Activated CD4-positive, alpha-beta T cell treated with anti-CD3 and anti-CD28 coated beads, Interleukin-2, amount 50 U/mL, for 16 hours (primary cell): ENCODE results near the gene CYBB.

Experiments
- DNase-seq: peaks from one replicate; pipeline ENCODE4 v3.0.0-alpha.2; 2020

Gene CYBB

GRCh38 chrX:37786624-37787422, 7.0 kb downstream of the CYBB start:
- no peak for DNase-seq

- DNase-seq: no peak
Observed at GRCh38 chrX:37787423-37787869, 7.6 kb downstream of the CYBB start.

GRCh38 chrX:37796310-37796709, 16.5 kb downstream of the CYBB start:
- no peak for DNase-seq

- DNase-seq: no peak
Observed at GRCh38 chrX:37796805-37797204, 16.9 kb downstream of the CYBB start.

- DNase-seq: no peak
Observed at GRCh38 chrX:37799936-37800335, 20.1 kb downstream of the CYBB start.

GRCh38 chrX:37800717-37801116, 20.9 kb downstream of the CYBB start:
- DNase-seq: no peak

GRCh38 chrX:37802028-37802427, 22.2 kb downstream of the CYBB start:
- DNase-seq: no peak

- DNase-seq: no peak
Observed at GRCh38 chrX:37803057-37803456, 23.2 kb downstream of the CYBB start.

- DNase-seq: no peak
Observed at GRCh38 chrX:37809970-37810369, 30.1 kb downstream of the CYBB start.

- DNase-seq: no peak
Observed at GRCh38 chrX:37812110-37812509, 32.3 kb downstream of the CYBB start.

GRCh38 chrX:37813570-37813969, 33.7 kb downstream of the CYBB start:
- DNase-seq: peak; percentile 2

- DNase-seq: no peak
Observed at GRCh38 chrX:37815366-37815765, 35.5 kb downstream of the CYBB start.

- no peak for DNase-seq
Observed at GRCh38 chrX:37816766-37817165, 36.9 kb downstream of the CYBB start.

- DNase-seq: no peak
Observed at GRCh38 chrX:37817176-37817575, 37.3 kb downstream of the CYBB start.

- no peak for DNase-seq
Observed at GRCh38 chrX:37817579-37817978, 37.7 kb downstream of the CYBB start.

GRCh38 chrX:37818031-37818430, 38.2 kb downstream of the CYBB start:
- no peak for DNase-seq

- no peak for DNase-seq
Observed at GRCh38 chrX:37820646-37821045, 40.8 kb downstream of the CYBB start.

GRCh38 chrX:37824491-37825214, 44.8 kb downstream of the CYBB start:
- DNase-seq: no peak

GRCh38 chrX:37825215-37825842, 45.5 kb downstream of the CYBB start:
- DNase-seq: peak; percentile 54

- DNase-seq: no peak
Observed at GRCh38 chrX:37829721-37830120, 49.9 kb downstream of the CYBB start.

- DNase-seq: no peak
Observed at GRCh38 chrX:37830371-37830770, 50.5 kb downstream of the CYBB start.

- DNase-seq: no peak
Observed at GRCh38 chrX:37834937-37835336, 55.1 kb downstream of the CYBB start.

- DNase-seq: no peak
Observed at GRCh38 chrX:37840931-37841330, 61.1 kb downstream of the CYBB start.

GRCh38 chrX:37844622-37845021, 64.8 kb downstream of the CYBB start:
- DNase-seq: no peak
